HCT116 (cell line): ENCODE results near the gene CSRP1.

ENCODE experiments used
- EZH2 ChIP-seq: fragments of 200-600 bp; sonication (generic); IDR thresholded peaks from 2 replicates; pipeline ENCODE4 v1.6.1; 2017; ENCODE audit warnings: antibody characterized with exemption, mixed run types
- FOSL1 ChIP-seq: IDR thresholded peaks from 2 replicates; pipeline ENCODE4 v1.6.1; 2012; ENCODE audit warnings: low read depth
- JUND ChIP-seq: IDR thresholded peaks from 2 replicates; pipeline ENCODE4 v1.6.1; 2012
- TCF7L2 ChIP-seq: IDR thresholded peaks from 2 replicates; pipeline ENCODE4 v1.7.0; 2011; ENCODE audit warnings: borderline replicate concordance, inconsistent platforms; ENCODE audit not compliant: insufficient read depth, insufficient read length; ENCODE audit errors: extremely low read depth
- YY1 ChIP-seq: IDR thresholded peaks from 2 replicates; pipeline ENCODE4 v1.6.1; 2011; ENCODE audit warnings: low read length, low read depth, moderate library complexity, mild to moderate bottlenecking; ENCODE audit not compliant: insufficient replicate concordance; ENCODE audit errors: extremely low read depth
- ZFX ChIP-seq: fragments of 450-650 bp; IDR thresholded peaks from 2 replicates; pipeline ENCODE4 v1.6.1; 2017
- TF ChIP-seq, protein P1 (sequence below), 3 experiments: fragments of 200-600 bp in 1 of 3; sonication (generic) in 1 of 3; IDR thresholded peaks in 2 of 3; conservative IDR thresholded peaks in 1 of 3; 2 replicates each; pipeline ENCODE4 v1.5.1; 2012 to 2017; ENCODE audit warnings: low read depth in 2 of 3, low read length in 2 of 3, antibody characterized with exemption in 1 of 3, borderline replicate concordance in 1 of 3, control low read depth in 1 of 3, mild to moderate bottlenecking in 1 of 3, mixed read lengths in 1 of 3, mixed run types in 1 of 3, moderate library complexity in 1 of 3; ENCODE audit not compliant: insufficient read depth in 1 of 3
- TF ChIP-seq, protein P2 (sequence below): IDR thresholded peaks from 2 replicates; pipeline ENCODE4 v1.6.1; 2012

DNA sequence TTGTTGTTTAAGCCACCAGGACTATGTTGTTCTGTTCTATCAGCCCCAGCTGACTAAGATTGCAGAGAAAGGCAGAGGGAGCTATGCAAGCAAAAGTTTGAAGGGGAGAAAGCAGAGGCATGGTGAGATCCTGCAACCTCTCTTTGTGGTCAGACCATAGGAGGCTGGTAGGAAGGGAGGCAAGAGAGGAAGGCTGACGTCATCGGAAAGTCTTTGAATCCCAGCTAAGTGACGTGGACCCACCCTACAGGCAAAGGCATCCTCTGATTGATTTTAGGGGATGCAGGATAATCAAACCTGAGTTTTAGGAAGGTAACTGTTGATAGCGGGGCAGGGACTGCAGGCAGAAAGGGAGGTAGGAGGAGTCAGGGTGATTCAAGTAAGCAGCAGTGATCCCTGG is 62.1 kb downstream of the CSRP1 start:
- TF ChIP-seq, protein P1, sequence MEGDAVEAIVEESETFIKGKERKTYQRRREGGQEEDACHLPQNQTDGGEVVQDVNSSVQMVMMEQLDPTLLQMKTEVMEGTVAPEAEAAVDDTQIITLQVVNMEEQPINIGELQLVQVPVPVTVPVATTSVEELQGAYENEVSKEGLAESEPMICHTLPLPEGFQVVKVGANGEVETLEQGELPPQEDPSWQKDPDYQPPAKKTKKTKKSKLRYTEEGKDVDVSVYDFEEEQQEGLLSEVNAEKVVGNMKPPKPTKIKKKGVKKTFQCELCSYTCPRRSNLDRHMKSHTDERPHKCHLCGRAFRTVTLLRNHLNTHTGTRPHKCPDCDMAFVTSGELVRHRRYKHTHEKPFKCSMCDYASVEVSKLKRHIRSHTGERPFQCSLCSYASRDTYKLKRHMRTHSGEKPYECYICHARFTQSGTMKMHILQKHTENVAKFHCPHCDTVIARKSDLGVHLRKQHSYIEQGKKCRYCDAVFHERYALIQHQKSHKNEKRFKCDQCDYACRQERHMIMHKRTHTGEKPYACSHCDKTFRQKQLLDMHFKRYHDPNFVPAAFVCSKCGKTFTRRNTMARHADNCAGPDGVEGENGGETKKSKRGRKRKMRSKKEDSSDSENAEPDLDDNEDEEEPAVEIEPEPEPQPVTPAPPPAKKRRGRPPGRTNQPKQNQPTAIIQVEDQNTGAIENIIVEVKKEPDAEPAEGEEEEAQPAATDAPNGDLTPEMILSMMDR (IDR thresholded peaks at IDR 0.05 in 2 of 3, conservative IDR thresholded peaks at IDR 0.05 in 1 of 3; ENCODE audit: borderline replicate concordance in 1 of 3, insufficient read depth in 1 of 3, low read depth in 2 of 3, low read length in 2 of 3) = no peak
- TF ChIP-seq, protein P2, sequence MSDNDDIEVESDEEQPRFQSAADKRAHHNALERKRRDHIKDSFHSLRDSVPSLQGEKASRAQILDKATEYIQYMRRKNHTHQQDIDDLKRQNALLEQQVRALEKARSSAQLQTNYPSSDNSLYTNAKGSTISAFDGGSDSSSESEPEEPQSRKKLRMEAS = no peak
- no peak for TF ChIP-seq TCF7L2
- no peak for TF ChIP-seq JUND
- no peak for TF ChIP-seq ZFX
- no peak for TF ChIP-seq FOSL1
- no peak for TF ChIP-seq EZH2
- no peak for TF ChIP-seq YY1
